ENCODE results near the gene SLC35D1. TPM values are rescaled to one million over a fixed set of nuclear protein-coding genes. Genes with fewer than 3 reads are reported as not detected.

SLC35D1 gene
- total and polyA plus RNA-seq, 10 of the 15 experiments (the other 5 are each of a cell fraction or from before 2014, with no cell fraction given) = 2.9 to 12.4 (median 8.6) TPM

DNA sequence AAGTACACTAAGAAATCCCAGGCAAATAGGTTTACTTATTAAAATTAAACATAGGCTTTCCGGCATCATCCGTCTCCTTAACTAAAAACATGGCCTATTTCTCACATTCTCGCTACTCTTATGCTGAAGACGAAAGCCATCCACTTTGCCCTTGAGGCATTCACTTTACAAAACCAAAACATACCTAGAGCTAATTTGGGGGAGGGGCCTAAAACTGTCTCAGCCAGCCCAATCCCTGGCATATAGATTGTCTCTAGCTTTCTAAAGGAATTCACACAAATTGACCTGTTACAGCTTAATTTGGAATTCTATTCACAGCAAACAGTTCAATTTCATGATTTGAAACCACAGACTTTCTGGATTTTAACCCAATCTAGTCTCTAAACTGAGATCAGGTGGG lies 34.8 kb downstream of the SLC35D1 start:
- ChIA-PET RAD21 (ENCODE audit: unreplicated experiment) (no interaction called here), POLR2A (no interaction called here), SMC1A (ENCODE audit: uncharacterized antibody, unreplicated experiment) (interaction anchor here (0.9 to 1.8 kb wide), 5 partner anchors 10 to 108 kb away, joined by 3 to 7 read pairs (median 4); no protein-coding TSS in a partner anchor), CTCF (interaction anchor here (0.9 to 1.6 kb wide), 6 partner anchors 12 to 582 kb away, joined by 3 to 4 read pairs (median 3); partner anchors contain the start of gene SLC35D1)
- DNase-seq (ENCODE audit: low read depth, low spot score) (no peak), ATAC-seq (no peak), FAIRE-seq (no peak)
- no peaks in the 10 kb centered on the region for H3K79me2 ChIP-seq (ENCODE audit: control insufficient read depth, insufficient read depth, low read length)
- in situ Hi-C loops (cut with MboI) = no loop called here
- H3K9me3 ChIP-seq (replicated peaks; ENCODE audit: control insufficient read depth, insufficient read depth, low read length) = no peaks in the 10 kb centered on the region
- no peak overlapping the region for H3K9ac ChIP-seq (ENCODE audit: control insufficient read depth, insufficient read depth, low read length)
- H3K36me3 ChIP-seq (ENCODE audit: control insufficient read depth in 2 of 2, insufficient read depth in 2 of 2, low read length in 1 of 2) = peaks cover 0 to 4% of the 10 kb centered on the region in 2 experiments; a peak in 2 of 4 replicates
- no peak overlapping the region for H3K4me3 ChIP-seq
- intact Hi-C loops (cut with micrococcal nuclease; ENCODE audit: unreplicated experiment) = no loop called here
- H3K27ac ChIP-seq (ENCODE audit: control insufficient read depth, insufficient read depth) = no peak overlapping the region
- no peaks in the 10 kb centered on the region for H3K27me3 ChIP-seq (replicated peaks in 1 of 2; ENCODE audit: control insufficient read depth in 2 of 2, insufficient read depth in 2 of 2, low read length in 1 of 2)
- no peak overlapping the region for H2AFZ ChIP-seq (ENCODE audit: control insufficient read depth, low read depth, low read length)
- no peaks in the 10 kb centered on the region for H3K4me1 ChIP-seq (ENCODE audit: control insufficient read depth, insufficient read depth, low read length)
- no TSS peak for BruUV-seq (replicated peaks)
- WGBS (ENCODE audit: insufficient coverage, insufficient replicate concordance, low lambda C conversion rate, missing lambda C conversion rate) = over 99% methylated on average over 4 of the region's 4 CpGs
- no peak overlapping the region for H3K4me2 ChIP-seq (ENCODE audit: control insufficient read depth, insufficient read depth)
- H4K20me1 ChIP-seq (ENCODE audit: control insufficient read depth, insufficient read depth) = no peaks in the 10 kb centered on the region
- TF ChIP-seq, protein P1, sequence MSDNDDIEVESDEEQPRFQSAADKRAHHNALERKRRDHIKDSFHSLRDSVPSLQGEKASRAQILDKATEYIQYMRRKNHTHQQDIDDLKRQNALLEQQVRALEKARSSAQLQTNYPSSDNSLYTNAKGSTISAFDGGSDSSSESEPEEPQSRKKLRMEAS (IDR thresholded peaks at IDR 0.05; ENCODE audit: low read depth, low read length) = no peak
- no peak for TF ChIP-seq ZZZ3 (IDR thresholded peaks at IDR 0.05; ENCODE audit: control insufficient read depth, insufficient read length, low read depth)
- no peak for TF ChIP-seq MTA2 (IDR thresholded peaks at IDR 0.05; ENCODE audit: low read depth)
- no peak for TF ChIP-seq IKZF1 (conservative IDR thresholded peaks at IDR 0.05)
- no peak for TF ChIP-seq SRF (IDR thresholded peaks at IDR 0.05; ENCODE audit: low read depth in 2 of 2, low read length in 2 of 2)
- TF ChIP-seq ZBED1 (IDR thresholded peaks at IDR 0.05; ENCODE audit: borderline replicate concordance) = no peak
- TF ChIP-seq STAT1 (conservative IDR thresholded peaks at IDR 0.05) = no peak
- TF ChIP-seq, protein P2, sequence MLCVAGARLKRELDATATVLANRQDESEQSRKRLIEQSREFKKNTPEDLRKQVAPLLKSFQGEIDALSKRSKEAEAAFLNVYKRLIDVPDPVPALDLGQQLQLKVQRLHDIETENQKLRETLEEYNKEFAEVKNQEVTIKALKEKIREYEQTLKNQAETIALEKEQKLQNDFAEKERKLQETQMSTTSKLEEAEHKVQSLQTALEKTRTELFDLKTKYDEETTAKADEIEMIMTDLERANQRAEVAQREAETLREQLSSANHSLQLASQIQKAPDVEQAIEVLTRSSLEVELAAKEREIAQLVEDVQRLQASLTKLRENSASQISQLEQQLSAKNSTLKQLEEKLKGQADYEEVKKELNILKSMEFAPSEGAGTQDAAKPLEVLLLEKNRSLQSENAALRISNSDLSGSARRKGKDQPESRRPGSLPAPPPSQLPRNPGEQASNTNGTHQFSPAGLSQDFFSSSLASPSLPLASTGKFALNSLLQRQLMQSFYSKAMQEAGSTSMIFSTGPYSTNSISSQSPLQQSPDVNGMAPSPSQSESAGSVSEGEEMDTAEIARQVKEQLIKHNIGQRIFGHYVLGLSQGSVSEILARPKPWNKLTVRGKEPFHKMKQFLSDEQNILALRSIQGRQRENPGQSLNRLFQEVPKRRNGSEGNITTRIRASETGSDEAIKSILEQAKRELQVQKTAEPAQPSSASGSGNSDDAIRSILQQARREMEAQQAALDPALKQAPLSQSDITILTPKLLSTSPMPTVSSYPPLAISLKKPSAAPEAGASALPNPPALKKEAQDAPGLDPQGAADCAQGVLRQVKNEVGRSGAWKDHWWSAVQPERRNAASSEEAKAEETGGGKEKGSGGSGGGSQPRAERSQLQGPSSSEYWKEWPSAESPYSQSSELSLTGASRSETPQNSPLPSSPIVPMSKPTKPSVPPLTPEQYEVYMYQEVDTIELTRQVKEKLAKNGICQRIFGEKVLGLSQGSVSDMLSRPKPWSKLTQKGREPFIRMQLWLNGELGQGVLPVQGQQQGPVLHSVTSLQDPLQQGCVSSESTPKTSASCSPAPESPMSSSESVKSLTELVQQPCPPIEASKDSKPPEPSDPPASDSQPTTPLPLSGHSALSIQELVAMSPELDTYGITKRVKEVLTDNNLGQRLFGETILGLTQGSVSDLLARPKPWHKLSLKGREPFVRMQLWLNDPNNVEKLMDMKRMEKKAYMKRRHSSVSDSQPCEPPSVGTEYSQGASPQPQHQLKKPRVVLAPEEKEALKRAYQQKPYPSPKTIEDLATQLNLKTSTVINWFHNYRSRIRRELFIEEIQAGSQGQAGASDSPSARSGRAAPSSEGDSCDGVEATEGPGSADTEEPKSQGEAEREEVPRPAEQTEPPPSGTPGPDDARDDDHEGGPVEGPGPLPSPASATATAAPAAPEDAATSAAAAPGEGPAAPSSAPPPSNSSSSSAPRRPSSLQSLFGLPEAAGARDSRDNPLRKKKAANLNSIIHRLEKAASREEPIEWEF (IDR thresholded peaks at IDR 0.05; ENCODE audit: insufficient replicate concordance, low read depth, low read length) = no peak
- TF ChIP-seq, protein P3, sequence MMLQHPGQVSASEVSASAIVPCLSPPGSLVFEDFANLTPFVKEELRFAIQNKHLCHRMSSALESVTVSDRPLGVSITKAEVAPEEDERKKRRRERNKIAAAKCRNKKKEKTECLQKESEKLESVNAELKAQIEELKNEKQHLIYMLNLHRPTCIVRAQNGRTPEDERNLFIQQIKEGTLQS (IDR thresholded peaks at IDR 0.05; ENCODE audit: borderline replicate concordance, extremely low read depth, low read depth, low read length) = no peak
- TF ChIP-seq, protein P4, sequence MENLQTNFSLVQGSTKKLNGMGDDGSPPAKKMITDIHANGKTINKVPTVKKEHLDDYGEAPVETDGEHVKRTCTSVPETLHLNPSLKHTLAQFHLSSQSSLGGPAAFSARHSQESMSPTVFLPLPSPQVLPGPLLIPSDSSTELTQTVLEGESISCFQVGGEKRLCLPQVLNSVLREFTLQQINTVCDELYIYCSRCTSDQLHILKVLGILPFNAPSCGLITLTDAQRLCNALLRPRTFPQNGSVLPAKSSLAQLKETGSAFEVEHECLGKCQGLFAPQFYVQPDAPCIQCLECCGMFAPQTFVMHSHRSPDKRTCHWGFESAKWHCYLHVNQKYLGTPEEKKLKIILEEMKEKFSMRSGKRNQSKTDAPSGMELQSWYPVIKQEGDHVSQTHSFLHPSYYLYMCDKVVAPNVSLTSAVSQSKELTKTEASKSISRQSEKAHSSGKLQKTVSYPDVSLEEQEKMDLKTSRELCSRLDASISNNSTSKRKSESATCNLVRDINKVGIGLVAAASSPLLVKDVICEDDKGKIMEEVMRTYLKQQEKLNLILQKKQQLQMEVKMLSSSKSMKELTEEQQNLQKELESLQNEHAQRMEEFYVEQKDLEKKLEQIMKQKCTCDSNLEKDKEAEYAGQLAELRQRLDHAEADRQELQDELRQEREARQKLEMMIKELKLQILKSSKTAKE (IDR thresholded peaks at IDR 0.05; ENCODE audit: low read depth, poor library complexity, severe bottlenecking) = no peak
- TF ChIP-seq, protein P5, sequence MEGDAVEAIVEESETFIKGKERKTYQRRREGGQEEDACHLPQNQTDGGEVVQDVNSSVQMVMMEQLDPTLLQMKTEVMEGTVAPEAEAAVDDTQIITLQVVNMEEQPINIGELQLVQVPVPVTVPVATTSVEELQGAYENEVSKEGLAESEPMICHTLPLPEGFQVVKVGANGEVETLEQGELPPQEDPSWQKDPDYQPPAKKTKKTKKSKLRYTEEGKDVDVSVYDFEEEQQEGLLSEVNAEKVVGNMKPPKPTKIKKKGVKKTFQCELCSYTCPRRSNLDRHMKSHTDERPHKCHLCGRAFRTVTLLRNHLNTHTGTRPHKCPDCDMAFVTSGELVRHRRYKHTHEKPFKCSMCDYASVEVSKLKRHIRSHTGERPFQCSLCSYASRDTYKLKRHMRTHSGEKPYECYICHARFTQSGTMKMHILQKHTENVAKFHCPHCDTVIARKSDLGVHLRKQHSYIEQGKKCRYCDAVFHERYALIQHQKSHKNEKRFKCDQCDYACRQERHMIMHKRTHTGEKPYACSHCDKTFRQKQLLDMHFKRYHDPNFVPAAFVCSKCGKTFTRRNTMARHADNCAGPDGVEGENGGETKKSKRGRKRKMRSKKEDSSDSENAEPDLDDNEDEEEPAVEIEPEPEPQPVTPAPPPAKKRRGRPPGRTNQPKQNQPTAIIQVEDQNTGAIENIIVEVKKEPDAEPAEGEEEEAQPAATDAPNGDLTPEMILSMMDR (IDR thresholded peaks at IDR 0.05 in 2 of 3, conservative IDR thresholded peaks at IDR 0.05 in 1 of 3; ENCODE audit: control insufficient read depth in 2 of 3, extremely low read depth in 1 of 3, insufficient read depth in 1 of 3, low read depth in 3 of 3, low read length in 3 of 3) = no peak
- TF ChIP-seq, protein P6, sequence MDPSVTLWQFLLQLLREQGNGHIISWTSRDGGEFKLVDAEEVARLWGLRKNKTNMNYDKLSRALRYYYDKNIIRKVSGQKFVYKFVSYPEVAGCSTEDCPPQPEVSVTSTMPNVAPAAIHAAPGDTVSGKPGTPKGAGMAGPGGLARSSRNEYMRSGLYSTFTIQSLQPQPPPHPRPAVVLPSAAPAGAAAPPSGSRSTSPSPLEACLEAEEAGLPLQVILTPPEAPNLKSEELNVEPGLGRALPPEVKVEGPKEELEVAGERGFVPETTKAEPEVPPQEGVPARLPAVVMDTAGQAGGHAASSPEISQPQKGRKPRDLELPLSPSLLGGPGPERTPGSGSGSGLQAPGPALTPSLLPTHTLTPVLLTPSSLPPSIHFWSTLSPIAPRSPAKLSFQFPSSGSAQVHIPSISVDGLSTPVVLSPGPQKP (IDR thresholded peaks at IDR 0.05; ENCODE audit: low read depth, low read length) = no peak
